ENCODE data around the gene CDH13.

CDH13 gene

DNA sequence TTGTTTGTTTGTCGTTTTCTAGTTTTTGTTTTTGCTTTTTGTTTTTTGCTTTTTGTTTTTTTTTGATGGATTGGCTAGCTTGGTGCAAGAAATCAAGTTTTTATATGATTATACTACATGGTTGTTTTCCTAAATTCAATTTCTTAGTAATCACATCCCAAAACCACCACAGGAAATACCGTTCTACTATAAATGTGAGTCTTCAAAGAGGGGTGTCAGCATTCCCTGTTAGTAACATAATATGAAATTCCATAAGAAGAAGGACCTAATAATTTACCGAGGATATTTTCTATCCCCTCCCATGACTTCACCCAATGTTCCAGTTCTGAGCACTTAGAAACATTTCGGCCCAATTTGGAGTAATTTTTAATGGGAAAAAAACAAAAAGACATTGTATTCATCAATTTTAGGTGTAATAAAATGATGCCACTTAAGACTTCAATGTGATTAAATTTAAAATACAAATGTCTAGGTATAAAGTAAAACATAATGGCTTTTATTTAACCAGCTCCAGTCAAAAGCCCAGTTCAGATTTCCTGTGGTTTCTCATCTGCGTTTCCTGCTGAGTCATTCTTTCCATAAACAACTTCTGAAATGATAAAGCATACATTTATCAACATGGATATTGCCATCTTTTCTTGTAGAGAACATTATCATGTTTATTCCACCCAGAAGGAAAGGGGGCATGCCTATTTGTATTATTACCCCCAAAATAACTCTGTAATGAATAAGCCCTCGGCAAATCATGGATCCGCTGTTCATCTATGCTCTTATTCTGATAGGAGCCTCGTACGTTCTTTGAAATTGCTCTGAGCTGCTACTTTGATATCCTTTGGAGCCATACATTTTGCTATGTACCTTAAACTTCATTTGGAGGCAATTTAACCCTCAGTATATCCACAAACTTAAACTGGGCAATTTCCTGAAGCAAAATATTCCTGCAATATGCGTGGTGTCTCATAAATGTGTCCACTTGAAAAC, 1209.1 kb downstream of the CDH13 start:
- DNase-seq (ENCODE audit: low spot score in 2 of 2) (no peak), ATAC-seq (replicated peaks; ENCODE audit: extremely low read depth, poor library complexity, severe bottlenecking) (no peak)
- H3K27ac Mint-ChIP-seq (ENCODE audit: low read depth), result no peak overlapping the region
- no peak overlapping the region for H3K4me3 Mint-ChIP-seq
- peaks cover 5% of the 10 kb centered on the region for H3K4me1 Mint-ChIP-seq
- H3K36me3 Mint-ChIP-seq (ENCODE audit: insufficient read depth), result no peaks in the 10 kb centered on the region
- H3K9me3 Mint-ChIP-seq, result no peaks in the 10 kb centered on the region
- peaks cover 26% of the 10 kb centered on the region for H3K27me3 Mint-ChIP-seq

DNA sequence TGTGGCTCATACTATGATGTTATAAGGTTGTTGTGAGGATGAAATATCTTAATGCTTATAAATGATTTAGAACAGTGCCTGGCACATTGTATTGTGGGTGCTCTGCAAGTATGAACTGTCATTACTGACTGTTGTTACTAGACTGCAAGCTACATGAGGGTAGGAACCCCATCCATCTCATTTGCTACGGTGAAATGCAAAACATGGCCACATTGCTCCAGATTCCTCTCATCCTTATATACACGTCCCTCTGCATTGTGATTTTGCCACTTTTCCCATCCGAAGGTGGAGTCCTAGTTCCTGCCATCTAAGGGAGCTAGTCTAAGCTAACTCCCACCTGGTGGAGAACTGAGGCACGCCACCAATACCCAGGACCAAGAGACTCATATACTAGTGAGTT, 1210.8 kb downstream of the CDH13 start:
- H3K27ac Mint-ChIP-seq (ENCODE audit: low read depth), result no peak overlapping the region
- no peak overlapping the region for H3K4me3 Mint-ChIP-seq
- H3K27me3 Mint-ChIP-seq, result peaks cover 16% of the 10 kb centered on the region
- ATAC-seq (replicated peaks; ENCODE audit: extremely low read depth, poor library complexity, severe bottlenecking) (no peak), DNase-seq (ENCODE audit: low spot score in 2 of 2) (no peak)
- peaks cover 1% of the 10 kb centered on the region for H3K36me3 Mint-ChIP-seq (ENCODE audit: insufficient read depth)
- H3K9me3 Mint-ChIP-seq, result no peaks in the 10 kb centered on the region
- H3K4me1 Mint-ChIP-seq, result peaks cover 5% of the 10 kb centered on the region

DNA sequence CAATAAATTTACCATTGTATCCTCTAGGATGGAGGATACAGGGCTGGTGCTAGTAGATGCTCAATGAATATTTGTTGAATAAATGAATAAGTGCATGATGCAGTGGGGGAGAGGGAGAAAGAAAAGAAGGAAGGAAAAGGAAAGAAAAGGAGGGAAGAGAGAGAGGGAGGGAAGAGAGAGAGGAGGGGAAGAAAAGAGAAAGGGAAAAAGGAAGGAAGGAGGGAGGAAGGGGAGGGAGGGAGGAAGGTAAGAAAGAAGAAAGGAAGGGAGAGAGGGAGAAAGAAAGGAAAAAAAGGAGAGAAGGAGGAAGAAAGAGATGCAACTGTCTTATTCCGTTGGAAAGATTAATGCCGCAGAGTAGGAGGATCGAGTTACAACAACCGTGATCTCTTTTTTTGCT, 1211.4 kb downstream of the CDH13 start:
- Mint-ChIP-seq H3K9me3 (no peaks in the 10 kb centered on the region), H3K4me3 (no peak overlapping the region), H3K27ac (ENCODE audit: low read depth) (no peak overlapping the region), H3K4me1 (peaks cover 5% of the 10 kb centered on the region), H3K36me3 (ENCODE audit: insufficient read depth) (peaks cover 1% of the 10 kb centered on the region), H3K27me3 (peaks cover 16% of the 10 kb centered on the region)
- DNase-seq (ENCODE audit: low spot score in 2 of 2) (no peak), ATAC-seq (replicated peaks; ENCODE audit: extremely low read depth, poor library complexity, severe bottlenecking) (no peak)

DNA sequence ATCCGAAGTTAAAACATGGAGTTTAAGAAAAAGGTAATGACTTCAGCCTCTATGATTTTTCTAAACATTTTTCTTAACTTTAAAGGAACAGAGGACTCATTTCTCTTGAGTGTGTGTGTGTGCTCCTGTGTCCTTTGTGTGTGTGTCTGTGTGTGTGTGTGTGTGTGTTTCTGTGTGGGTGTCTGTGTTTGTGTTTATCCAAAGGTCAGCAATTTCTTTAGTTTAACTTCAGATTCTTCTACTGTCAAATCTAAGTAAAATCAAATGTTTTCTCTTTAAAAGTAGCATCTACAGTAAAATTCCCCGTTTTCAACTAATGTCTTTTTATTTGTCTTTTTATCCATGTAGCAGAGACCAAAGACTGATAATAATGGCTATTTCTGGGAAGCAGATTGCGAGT, 1212.8 kb downstream of the CDH13 start:
- H3K9me3 Mint-ChIP-seq, result no peaks in the 10 kb centered on the region
- H3K4me3 Mint-ChIP-seq, result no peak overlapping the region
- ATAC-seq (replicated peaks; ENCODE audit: extremely low read depth, poor library complexity, severe bottlenecking) (no peak), DNase-seq (ENCODE audit: low spot score in 2 of 2) (no peak)
- peaks cover 16% of the 10 kb centered on the region for H3K27me3 Mint-ChIP-seq
- H3K36me3 Mint-ChIP-seq (ENCODE audit: insufficient read depth), result peaks cover 1% of the 10 kb centered on the region
- peaks cover 5% of the 10 kb centered on the region for H3K4me1 Mint-ChIP-seq
- no peak overlapping the region for H3K27ac Mint-ChIP-seq (ENCODE audit: low read depth)

DNA sequence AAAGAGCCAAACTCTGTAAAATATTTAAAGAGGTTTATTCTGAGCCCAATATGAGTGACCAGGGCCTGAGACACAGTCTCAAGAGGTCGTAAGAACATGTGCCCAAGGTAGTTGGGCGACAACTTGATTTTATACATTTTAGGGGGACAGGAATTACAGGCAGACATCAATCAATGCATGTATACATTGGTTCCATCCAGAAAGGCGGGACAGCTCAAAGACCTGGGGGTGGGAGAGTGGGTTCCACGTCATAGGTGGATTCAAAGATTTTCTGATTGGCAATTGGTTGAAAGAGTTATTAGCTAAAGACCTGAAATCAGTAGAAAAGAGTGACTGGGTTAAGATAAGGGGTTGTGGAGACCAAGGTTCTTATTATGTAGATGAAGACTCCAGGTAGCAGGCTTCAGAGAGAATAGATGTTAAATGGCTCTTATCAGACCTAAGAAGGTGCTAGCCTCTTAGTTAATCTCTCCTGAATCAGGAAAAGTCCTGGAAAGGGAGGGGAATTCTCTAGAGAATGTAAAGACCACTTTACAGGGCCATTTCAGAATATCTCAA, 1213.4 kb downstream of the CDH13 start:
- peaks cover 16% of the 10 kb centered on the region for H3K27me3 Mint-ChIP-seq
- DNase-seq (ENCODE audit: low spot score in 2 of 2) (no peak), ATAC-seq (replicated peaks; ENCODE audit: extremely low read depth, poor library complexity, severe bottlenecking) (no peak)
- H3K4me1 Mint-ChIP-seq, result peaks cover 5% of the 10 kb centered on the region
- peaks cover 1% of the 10 kb centered on the region for H3K36me3 Mint-ChIP-seq (ENCODE audit: insufficient read depth)
- no peaks in the 10 kb centered on the region for H3K9me3 Mint-ChIP-seq
- H3K27ac Mint-ChIP-seq (ENCODE audit: low read depth), result no peak overlapping the region
- no peak overlapping the region for H3K4me3 Mint-ChIP-seq

DNA sequence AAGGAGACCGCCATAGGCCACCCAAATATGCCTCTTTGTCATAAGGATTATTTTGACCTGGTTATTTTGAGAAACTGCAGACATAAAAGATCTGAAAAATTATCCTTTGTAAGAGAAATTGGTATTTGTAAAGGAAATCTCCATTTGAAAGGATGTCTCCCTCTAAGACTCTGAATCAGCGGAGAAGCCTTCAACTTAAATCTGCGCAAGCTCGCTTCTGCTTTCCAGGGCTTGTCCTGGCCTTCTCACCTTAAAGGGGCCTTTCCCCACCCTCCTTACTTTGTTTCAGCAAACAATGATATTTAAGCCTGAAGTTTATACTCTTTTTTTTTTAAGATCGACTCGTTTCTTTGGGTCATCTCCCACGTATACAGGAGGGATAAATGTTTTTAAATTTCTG, 1215.5 kb downstream of the CDH13 start:
- Mint-ChIP-seq H3K27me3 (peaks cover 23% of the 10 kb centered on the region), H3K27ac (ENCODE audit: low read depth) (no peak overlapping the region), H3K36me3 (ENCODE audit: insufficient read depth) (peaks cover 1% of the 10 kb centered on the region), H3K9me3 (no peaks in the 10 kb centered on the region), H3K4me1 (no peaks in the 10 kb centered on the region), H3K4me3 (no peak overlapping the region)
- DNase-seq (ENCODE audit: low spot score in 2 of 2) (no peak), ATAC-seq (replicated peaks; ENCODE audit: extremely low read depth, poor library complexity, severe bottlenecking) (no peak)

DNA sequence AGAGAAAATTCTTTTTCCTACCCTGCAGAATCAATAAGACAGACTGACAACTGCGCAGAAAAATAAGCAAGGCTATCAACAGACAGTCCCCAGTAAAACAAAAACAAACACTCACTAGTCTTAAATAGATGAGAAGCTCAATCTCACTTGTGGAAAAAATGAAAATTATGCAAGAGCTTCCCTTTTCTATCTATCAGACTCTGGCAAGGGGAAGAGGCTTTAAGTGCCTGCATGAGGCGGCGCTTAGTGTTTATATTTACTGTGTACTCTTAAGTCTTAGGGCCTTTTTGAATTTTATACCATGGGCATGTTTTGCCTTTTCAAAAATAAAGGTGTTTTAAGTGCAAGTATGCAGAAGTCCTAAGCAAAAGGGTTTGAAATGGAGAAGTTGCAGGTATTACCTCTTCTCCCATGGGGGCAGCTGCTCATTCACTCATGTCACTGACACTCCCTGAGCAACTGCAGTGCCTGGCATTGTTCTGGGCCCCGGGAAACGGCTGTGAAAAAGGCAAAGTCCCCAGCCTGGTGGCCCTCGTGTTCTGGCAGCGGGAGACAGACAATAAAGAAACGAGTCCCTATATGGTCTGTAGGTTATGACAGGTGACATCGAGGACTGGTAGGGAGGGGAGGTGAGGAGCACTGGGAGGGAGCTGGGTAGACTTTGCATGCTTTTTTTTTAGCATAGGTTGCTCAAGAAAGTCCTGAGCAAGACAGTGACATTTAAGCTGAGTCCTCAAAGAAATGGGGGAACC, 1216.2 kb downstream of the CDH13 start:
- no peak overlapping the region for H3K27ac Mint-ChIP-seq (ENCODE audit: low read depth)
- ATAC-seq (replicated peaks; ENCODE audit: extremely low read depth, poor library complexity, severe bottlenecking) (no peak), DNase-seq (ENCODE audit: low spot score in 2 of 2) (no peak)

DNA sequence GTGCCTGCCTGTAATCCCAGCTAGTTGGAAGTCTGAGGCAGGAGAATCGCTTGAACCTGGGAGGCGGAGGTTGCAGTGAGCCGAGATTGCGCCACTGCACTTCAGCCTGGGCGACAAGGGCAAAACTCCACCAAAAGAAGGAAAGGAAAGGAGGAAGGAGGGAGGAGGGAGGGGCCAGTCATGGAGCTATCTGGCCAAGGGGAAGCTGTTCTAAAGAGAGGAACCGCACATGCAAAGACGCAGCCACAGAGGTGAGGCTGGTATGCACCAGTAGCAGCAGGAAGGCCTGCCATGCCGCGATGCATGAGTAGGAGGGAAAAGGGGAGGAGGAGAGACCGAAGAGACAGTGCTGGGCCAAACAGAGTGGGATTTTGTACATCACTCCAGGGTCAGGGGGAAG, 1216.9 kb downstream of the CDH13 start:
- Mint-ChIP-seq H3K4me1 (no peaks in the 10 kb centered on the region), H3K9me3 (no peaks in the 10 kb centered on the region), H3K27ac (ENCODE audit: low read depth) (no peak overlapping the region), H3K36me3 (ENCODE audit: insufficient read depth) (peaks cover 1% of the 10 kb centered on the region), H3K4me3 (no peak overlapping the region), H3K27me3 (peaks cover 9% of the 10 kb centered on the region)
- ATAC-seq (replicated peaks; ENCODE audit: extremely low read depth, poor library complexity, severe bottlenecking) (no peak), DNase-seq (ENCODE audit: low spot score in 2 of 2) (no peak)

More for the DNA sequence above, 1216.2 kb downstream of the CDH13 start:
- H3K4me1 Mint-ChIP-seq, result no peaks in the 10 kb centered on the region
- peaks cover 17% of the 10 kb centered on the region for H3K27me3 Mint-ChIP-seq
- H3K36me3 Mint-ChIP-seq (ENCODE audit: insufficient read depth), result peaks cover 1% of the 10 kb centered on the region
- no peak overlapping the region for H3K4me3 Mint-ChIP-seq
- no peaks in the 10 kb centered on the region for H3K9me3 Mint-ChIP-seq

DNA sequence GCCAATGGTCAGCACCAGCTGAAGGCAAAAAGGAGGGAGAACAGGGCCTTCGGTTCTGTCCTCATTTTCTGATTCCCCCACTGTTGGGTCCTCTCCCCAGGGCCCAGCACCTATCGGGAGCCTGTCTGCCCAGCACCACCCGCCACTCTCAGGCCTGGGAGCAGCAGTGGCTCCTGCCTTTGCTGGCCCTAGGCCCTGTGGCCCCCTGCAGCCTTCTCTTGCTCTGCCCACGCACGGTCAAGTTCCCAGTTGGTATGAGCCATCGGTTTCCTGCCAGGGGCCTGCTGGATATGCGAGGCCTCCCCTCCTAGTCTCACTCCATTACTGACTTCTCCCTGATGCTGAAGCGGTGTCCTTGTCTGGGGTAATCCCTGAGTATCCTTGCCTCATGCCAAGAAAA, 1218.5 kb downstream of the CDH13 start:
- Mint-ChIP-seq H3K4me1 (no peaks in the 10 kb centered on the region), H3K36me3 (ENCODE audit: insufficient read depth) (peaks cover 1% of the 10 kb centered on the region), H3K27me3 (peaks cover 18% of the 10 kb centered on the region), H3K9me3 (no peaks in the 10 kb centered on the region), H3K27ac (ENCODE audit: low read depth) (no peak overlapping the region), H3K4me3 (no peak overlapping the region)
- ATAC-seq (replicated peaks; ENCODE audit: extremely low read depth, poor library complexity, severe bottlenecking), result no peak
- DNase-seq (ENCODE audit: low spot score in 2 of 2), result no peak

DNA sequence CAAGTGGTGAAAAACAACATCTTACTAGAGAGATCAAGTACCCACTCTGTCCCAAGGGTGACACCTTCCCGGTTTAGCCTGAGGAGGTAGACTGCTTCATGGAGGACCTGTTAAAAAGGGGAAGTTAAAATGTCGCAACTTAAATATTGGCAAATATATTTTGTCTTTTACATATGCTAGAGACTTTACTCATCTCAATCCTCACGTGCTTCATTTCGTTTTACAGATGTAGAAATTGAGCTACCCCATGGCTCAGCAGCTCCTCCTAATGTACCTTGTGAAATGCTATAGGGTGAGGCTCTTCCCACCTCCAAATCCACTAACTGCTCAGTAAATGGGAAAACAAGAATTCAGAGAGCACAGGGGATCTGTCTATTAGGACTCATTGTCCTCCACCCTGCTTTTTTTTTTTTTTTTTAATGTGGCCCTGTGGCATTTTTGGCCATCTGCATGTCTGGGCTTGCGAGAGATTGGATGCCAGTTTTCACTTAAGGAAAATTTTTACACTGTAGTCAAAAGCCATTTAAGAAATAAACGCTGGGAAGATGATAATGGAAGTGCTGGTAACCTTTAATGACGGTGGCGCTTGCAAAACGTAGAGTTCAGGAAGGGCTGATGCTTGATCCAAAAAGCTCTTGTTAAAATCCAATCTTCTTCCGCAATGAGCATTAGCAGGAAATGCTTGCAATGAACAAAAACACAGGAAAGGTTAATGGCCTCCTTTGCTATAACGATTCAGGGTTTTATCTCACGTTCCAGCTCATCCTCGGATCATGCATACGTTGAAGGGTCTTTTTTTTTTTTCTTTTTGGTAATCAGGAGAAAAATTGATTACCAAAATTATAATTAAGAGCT, 1220.8 kb downstream of the CDH13 start:
- H3K27me3 Mint-ChIP-seq, result peaks cover 29% of the 10 kb centered on the region

DNA sequence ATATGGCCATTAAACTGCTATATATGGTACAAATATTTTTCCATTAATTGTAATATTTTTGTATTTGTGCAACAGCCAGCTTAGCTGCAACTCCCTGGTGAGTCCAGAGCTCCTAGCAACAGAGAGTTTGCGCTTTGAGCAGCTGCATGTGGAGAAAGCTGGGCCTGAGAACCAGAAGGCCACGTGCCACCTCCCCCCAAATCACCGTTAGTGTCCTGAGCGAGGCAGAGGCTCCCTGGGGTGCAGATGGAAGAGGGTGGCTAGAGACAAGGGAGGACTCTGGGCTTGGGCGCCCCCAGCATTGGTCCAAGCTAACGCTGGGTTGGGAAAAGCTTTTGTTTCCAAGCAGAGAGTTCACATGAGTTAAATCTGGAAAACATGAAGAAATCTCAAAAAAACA, 1222.7 kb downstream of the CDH13 start:
- no peak for DNase-seq (ENCODE audit: low spot score in 2 of 2)
- H3K4me1 Mint-ChIP-seq, result no peaks in the 10 kb centered on the region
- no peak overlapping the region for H3K27ac Mint-ChIP-seq (ENCODE audit: low read depth)
- H3K27me3 Mint-ChIP-seq, result peaks cover 36% of the 10 kb centered on the region
- no peak overlapping the region for H3K4me3 Mint-ChIP-seq
- no peaks in the 10 kb centered on the region for H3K9me3 Mint-ChIP-seq
- ATAC-seq (replicated peaks; ENCODE audit: extremely low read depth, poor library complexity, severe bottlenecking), result no peak
- H3K36me3 Mint-ChIP-seq (ENCODE audit: insufficient read depth), result no peaks in the 10 kb centered on the region

More for the DNA sequence above, 1220.8 kb downstream of the CDH13 start:
- no peaks in the 10 kb centered on the region for H3K4me1 Mint-ChIP-seq
- no peak for DNase-seq (ENCODE audit: low spot score in 2 of 2)
- H3K4me3 Mint-ChIP-seq, result no peak overlapping the region
- H3K9me3 Mint-ChIP-seq, result no peaks in the 10 kb centered on the region
- ATAC-seq (replicated peaks; ENCODE audit: extremely low read depth, poor library complexity, severe bottlenecking), result no peak
- no peak overlapping the region for H3K27ac Mint-ChIP-seq (ENCODE audit: low read depth)
- H3K36me3 Mint-ChIP-seq (ENCODE audit: insufficient read depth), result no peaks in the 10 kb centered on the region
